CD4-positive, alpha-beta T cell treated with Interleukin-12 subunit alpha and Interleukin-12 subunit beta, for 1 hour (primary cell): ENCODE results near the gene TMIGD3.

ENCODE experiments used
- DNase-seq: peaks from one replicate; pipeline ENCODE4 v3.0.0-alpha.2; 2020

TMIGD3 gene

DNA sequence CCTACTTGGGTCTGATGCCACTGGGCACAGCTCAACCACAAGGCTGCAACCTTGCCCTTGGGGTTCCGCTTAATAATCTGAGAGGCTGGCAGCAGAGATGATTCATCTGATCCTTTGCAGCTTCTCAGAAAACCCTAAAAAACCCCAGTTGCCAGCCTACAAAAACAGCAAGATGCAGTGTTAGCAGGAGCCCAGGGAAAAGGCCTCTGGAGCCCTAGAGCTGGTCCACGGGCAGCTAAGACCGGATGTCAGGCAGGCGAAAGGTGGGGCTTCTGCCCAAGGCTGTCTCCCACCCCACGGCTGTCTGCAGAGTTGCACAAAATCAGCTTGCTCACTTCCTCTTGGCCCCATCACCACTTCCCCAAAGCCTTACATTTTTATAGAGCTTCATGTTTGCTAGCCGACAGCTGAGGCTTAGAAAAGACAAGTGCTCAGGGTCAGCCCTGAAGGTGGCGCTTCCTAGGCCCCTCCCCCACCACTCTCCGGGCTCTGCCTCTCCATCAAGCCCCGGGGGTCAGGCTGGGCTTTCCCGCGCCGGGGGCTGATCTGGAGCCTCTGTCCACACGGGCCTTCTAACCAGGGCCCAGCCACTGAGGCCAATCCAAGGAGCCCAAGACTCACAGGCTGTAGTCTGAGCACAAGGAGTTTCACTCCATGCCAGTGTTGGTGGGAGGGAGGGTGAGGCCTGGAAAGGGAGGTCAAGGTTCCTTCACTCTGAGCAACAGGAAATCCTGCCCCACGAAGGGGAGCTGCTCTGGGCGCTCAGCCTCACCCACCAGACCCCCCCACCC is 4.2 kb upstream of the TMIGD3 start:
- DNase-seq, result peak; percentile 66

DNA sequence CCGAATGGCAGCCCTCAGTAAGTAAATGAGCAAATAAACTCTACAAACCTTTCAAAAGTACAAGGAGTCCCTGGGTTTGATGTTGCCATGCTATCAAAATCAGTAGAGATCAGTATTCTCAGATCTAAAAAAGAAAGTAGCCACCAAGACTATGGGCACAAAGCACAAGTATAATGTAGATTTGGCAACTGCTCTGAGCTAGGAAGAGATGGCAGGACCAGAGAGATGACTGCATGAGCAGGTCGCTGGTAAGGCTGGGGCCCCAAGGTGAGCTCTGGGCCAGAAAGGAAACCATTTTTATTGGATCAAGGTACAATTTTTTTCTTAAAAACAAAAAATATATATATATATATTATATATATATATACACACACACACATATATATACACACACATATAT is 3.1 kb upstream of the TMIGD3 start:
- DNase-seq, result no peak

DNA sequence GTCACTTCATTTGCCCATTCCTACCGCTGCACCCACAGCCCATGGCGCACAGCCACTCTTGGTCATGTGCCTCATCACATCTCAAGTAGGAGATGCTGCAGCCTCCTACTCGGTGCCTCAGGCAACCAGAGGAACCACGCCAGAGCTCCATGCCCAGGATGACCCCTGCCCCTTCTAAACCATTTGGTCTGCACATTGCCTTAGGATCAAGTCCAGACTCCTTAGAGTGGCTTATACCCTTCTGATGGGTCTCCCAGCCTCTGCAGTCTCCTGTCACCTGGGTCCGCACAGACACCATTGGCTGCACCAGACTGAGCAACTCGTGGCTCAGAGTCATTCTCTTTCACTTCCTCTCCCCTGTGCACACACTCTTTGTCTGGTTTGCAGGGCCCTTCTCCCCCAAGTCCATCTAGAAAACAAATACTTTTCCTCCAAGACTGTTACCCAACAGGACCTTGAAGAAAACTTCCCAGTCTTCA is 2.2 kb upstream of the TMIGD3 start:
- no peak for DNase-seq

DNA sequence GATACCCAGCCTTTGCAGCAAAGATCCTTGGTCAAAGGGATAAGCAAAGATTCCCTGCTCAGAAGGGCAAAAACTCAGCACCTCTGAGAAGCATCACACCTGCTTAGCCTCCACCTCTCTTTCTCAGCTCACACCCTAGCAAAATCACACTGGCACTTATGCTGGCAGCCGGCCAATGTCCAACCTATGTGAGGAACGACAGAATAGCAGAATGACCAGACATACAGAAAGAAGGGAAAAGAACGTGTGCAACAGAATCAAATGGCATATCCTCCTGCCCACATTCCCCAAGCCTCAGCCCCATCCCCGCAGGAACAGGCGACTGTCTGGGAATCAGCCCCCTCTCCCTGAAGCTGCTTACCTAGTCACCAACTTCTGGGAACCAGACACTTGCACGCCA is 664 bp upstream of the TMIGD3 start:
- DNase-seq, result no peak

DNA sequence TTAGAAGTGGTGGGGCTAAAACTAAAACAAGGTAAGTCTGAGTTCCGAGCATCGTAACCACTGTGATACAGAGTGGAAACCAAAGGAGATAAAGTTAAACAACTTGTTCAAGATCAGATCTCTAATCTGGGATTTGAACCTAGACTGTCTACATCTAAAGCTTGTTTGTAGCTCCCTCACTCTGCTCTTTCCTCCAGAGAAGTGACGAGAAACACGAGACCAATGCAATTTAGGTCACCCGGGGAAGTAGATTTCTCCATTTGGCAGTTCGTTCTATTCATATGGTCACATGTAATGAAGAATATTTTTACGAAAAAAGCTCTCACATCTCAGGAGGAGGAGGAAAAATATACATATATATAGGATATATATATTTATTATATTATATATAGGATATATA is 1.8 kb downstream of the TMIGD3 start:
- DNase-seq, result no peak

DNA sequence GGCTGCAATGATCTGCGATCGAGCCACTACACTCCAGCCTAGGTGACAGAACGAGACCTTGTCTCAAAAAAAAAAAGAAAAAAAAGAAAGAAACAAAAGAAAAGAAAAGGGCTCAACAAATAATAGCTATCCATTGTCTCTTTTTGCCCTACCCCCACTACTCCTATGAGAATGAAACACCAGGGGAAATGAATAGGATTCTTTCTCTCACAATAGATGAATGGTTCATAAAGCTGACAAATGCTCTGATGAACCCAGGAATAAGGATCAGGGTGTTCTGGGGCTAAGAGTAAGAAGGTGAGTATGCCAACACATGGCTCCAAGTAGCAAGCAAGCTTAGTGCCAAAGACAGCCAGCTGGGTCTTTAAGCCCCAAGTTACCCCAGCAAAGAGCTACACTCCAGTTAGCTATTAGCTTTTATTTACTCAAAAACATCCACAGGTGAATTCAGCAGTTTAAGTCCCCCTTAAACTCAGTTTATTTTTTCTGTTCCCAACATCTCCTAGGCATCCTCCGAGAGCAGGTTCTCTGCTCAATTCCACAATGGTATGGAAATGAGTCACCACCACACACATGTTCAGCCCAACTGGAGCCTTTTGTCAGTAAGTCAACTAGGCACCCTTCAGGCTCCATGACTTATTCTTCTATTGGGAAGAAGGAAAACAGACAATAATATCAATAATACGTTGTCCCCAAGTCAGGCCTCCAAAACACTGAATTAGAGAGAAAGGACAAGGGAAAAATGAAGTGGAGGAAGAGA is 4.2 kb downstream of the TMIGD3 start:
- no peak for DNase-seq

DNA sequence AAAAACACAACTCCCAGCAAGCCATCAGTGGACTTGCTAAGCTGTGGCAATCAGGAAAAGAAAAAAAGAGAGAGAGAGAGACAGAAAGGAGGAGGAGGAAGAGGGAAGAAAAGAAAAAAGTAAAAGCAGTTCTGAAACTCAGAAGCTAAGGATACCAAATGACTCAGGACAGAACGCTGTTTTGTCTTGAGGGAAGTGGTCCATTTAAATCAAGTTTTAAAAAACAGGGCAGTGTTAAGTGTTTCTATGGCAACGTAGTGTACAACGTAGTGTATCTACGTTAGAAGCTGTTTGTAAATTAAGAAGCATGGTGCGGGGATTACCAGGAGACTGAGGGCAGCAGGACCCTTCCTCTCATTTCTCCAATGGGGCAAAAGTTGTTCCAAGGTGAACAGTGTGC is 5.8 kb downstream of the TMIGD3 start:
- no peak for DNase-seq

DNA sequence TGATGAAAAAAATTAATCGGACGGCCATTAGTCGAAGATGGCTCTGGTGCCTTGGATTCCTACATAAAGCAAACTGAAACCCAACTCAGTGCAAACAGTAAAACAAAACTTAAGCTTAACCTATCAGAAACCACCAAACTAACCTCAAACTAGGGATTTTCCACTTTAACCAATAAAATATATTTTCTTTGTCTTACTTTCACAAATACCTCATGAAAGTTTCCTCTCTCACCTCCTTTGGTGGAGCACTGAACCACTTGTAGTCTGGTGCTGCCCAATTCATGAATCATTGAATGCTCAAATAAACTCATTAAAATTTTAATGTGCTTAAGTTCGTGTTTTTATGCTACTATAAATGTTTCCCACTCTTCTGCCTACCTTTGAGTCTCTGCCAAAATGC is 7.0 kb downstream of the TMIGD3 start:
- DNase-seq, result no peak

DNA sequence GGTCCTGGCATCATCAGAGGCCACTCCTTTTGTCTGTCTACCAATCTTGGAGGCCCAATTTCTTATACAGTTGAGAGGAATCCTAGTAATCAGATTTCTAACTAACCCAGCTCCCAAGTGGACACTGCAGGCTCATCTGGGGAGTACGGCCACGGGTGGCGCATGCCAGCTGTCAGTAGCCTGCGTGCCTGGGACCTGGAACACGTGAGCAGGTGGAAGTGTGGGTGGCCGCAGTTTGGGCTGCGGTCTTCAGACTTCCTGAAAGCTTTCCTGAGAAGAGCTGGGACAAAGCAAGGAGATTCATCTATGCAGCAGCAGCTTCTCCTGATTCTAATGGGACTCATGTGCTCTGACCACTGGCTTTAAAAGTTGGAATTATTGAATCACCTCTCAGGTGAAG is 12.4 kb downstream of the TMIGD3 start:
- no peak for DNase-seq

DNA sequence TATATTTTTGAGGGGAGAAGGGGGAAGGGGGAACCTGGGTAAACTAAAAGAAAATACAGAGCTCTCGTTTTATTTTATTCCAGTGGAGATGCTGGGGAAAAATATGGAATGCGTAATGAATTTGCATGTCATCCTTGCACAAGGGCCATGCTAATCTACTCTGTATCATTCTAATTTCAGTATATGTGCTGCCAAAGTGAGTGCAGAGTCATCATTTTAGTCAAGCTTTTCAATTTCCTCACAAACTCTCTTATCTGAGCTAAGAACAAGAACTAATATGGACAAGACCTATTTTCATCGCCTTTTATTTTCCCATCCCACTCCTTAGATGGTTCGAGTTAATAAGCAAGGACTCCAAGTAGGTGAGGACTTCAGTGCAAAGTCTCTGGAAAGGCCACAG is 13.2 kb downstream of the TMIGD3 start:
- no peak for DNase-seq

DNA sequence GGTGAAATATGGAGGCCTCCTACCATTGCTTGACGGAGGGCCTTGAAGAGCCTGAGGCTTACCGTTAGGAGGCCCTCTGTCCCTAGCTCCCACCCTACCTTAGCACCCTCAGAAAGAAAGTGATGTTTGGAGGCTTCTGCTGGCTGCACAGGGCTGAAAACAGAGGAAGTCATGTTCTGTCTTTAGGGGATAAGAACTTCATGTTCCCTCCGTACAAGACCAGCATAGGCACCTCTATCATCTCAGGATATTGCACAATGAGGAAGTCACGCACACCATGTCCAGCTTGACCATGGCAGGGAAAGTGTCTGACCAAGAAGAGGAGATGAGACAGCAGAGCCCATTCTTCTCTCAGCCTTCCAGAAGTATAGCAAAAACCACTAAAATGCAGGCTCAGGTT is 13.8 kb downstream of the TMIGD3 start:
- no peak for DNase-seq

DNA sequence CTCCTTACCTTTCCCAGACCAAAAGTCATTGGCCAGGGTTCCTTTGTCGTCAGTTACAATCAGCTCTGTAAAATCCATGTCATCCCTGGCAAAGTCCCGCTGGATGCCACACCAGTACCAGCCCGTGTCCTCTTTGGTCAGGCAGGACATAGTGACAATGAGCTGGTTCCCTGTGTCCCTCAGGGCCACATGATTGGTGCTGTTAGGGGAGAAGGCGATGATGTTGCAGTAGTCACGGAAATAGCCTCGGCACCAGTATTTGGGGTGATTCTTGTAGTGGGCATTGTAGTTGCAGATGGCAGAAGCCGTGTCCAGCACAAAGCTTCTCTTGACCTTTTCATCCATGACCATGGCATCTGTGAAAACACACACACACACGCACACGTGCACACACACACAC is 14.8 kb downstream of the TMIGD3 start:
- no peak for DNase-seq

DNA sequence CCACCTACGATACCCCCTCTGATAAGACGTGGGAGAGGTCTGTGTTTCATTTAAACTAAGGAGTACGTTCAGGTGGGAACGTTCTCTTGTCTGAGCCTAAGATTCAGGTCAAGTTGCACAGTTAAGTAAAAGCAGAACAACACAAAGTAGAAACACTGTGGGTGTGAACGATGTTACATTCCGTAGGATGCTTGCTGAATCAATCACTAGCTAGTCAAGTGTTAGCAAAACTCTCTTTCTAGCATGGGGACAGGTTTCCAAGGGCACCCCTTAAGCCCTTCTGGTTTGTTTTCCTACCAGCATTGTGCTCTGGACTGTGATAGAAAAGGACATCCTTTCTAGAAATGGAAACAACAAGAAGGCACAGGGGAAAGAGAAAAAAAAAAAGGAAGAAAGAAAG is 16.3 kb downstream of the TMIGD3 start:
- DNase-seq, result no peak

DNA sequence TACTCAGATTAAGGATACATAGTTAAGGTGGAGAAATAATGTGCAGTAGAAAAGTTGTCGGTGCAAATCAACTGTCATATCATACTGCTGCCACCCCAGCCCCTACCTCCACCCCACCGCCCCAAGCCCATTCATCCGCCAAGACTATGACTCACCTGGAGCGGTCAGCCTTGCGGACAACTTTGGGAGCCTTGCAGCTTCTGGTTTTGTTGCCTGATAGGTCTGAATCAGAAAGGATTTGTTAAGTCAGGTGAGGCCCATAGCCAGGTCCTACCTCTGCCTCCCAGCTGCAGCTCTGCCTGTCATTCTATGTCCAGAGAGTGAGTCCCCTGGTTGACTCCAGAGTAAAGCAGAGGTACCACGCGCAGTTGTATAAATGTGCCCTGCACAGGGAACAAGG is 17.0 kb downstream of the TMIGD3 start:
- DNase-seq, result no peak

DNA sequence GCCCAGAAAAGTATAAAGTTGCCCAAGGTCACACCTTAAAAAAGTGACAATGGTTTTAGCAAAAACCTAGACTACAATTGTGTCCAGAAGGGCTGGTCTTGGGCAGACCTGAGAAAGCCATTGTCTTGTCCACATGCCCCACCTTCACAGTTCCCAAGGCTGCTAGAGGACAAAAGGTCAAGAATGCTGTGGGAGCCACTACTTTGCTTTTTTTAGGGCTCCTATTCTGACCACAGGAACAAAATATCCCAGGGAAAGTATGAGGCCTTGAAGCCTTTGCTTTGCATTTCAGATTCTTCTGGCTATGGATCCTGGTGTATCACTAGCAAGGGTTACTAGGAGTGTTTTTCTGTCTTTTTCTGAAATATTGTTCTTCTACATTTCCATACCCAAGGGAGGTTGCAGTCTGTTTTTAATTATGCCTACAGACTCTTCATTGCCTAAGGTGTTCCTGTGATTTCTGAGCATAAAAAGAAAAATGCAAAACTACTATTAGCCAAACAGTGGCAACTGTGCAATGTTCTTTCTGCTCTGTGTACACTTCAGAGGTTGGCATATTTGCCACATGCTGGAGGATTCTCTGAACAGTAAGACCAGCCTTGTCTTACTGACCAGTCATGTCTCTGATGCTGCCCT is 18.9 kb downstream of the TMIGD3 start:
- no peak for DNase-seq

DNA sequence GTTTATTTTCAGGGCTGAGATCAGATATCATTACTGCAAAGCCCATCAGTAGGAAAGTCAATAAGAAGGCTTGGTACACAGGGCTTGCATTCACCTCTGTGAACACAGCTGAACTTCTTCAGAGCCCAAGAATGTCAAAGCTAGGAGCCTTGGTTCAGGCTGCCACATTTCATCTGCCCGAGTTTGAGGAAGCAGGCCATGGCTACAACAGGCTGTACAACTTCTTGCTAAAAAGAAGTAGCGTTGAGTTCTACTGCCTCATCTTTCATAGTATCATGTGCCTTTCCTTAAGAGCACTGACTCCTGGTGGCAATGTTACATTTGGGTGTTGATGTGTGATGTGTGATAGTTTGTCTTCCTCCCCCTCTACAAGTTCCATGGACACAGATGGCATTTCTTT is 19.6 kb downstream of the TMIGD3 start:
- no peak for DNase-seq

DNA sequence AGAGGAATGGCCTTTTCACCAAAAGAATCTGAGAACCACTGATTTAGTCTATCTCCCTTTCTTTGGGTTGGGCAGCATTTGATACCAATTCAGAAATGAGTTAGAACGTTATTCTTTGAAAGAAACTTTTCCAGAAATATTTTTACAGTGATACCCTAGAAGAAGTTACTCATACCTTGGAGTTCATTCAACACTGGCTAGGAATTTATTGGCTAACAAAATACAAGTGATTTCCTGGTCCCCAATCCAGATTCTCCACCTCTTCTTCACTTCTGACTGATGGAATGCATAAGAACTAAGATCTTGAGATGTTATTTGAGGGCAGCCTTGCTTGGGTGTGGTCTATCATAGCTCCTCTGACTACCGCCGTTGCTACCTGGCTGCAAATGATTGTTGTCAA is 20.3 kb downstream of the TMIGD3 start:
- no peak for DNase-seq

DNA sequence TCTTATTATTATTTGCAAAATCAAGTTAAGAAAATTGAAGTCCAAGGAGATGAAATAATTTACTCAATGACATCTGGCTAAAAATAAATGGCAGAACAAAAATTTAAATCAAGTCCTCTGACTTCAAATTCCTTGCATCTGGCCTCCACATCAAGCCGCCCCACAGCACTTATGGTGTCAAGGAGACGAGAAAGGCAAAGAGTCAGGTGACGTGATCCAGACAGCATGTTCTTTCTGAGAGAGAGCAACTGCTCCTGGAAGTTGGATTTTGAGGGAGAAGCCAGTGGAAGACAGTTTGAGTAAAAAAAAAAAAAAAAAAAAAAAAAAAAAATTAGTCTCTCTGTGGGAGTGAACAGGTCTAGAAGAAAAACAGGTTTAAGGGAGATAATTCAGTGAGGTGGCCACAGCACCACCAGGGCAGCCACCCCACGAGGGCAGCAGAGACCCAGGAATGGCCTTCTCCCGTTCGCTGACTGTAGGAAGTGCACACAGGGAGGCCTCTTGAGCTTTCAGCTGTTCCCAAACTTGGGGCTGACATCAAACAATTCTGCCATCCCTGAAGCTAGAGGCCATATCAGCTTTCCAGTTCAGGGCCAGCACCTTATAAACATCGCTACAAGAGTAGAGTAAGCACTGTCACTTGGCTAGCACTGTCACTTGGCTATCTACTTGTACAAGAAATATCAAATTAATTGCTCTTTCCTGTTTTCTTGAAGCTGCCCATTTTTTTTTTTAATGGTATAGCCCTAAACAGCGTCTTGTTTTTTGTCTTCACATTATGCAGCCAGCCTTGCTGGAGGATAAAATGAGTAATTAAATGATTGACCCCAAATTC is 21.8 kb downstream of the TMIGD3 start:
- DNase-seq, result peak; percentile 65

DNA sequence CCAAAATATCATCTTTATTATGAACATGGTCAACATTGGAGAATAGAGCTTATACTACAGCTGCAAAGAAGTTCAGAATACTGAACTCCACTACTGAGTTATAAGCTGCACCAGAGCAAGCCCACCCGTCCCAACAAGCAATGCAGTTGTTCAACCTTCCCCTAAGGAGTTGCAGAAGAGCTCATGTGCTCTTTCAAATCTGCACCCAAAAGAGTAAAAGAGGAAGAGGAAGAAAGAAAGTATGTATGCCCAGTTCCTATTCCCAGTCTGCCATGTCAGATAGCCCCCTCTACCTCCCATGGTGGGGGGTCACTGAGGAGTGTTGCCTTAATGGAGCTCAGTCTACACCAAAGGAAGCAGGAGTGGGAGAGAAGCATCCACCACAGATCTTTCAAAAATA is 22.8 kb downstream of the TMIGD3 start:
- DNase-seq, result no peak

DNA sequence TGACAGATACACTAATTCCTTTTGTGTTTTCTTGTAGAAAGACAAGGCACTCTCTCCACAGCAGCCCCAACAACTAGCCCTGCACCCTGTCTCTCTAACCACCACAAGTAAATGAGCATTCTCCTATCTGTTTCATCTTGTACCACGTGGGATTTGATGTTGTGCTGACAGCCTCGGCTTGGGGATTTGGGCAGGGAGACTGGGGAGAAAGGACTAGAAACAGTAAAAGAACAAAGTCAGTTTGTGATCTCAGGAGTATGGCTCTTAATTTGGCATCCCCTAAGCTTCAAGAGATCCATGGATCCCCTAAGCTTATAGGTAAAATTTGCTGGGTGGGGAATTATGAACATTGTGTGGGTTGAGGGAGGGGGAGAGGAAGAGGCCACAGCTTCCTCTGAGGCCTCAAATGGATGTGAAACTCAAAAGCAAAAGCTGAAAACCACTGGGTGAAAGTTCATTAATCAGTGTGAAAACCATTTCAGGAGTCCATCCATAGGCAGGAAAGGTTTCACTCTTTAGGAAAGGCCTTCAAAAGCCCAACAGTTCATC is 26.6 kb downstream of the TMIGD3 start:
- peak; percentile 61 for DNase-seq

DNA sequence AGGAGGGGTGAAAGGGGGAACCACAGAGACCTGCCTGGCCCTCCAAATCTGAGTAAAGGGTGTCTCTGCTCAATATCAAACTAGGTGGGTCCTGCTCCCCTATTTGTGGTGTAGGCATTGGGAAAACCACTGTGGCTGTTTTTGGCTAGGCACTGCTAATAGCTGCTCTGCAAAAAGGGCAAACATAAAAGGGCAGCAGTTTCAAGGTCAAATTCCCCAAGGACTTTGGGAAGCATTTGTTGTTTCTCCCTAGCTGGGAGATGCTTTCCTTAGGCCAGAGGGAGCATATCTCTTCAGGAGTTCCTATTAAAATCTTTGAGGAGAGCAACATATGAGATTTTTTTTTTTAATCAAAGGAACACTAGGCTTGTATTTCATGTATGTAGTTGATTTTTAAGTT is 27.2 kb downstream of the TMIGD3 start:
- no peak for DNase-seq

DNA sequence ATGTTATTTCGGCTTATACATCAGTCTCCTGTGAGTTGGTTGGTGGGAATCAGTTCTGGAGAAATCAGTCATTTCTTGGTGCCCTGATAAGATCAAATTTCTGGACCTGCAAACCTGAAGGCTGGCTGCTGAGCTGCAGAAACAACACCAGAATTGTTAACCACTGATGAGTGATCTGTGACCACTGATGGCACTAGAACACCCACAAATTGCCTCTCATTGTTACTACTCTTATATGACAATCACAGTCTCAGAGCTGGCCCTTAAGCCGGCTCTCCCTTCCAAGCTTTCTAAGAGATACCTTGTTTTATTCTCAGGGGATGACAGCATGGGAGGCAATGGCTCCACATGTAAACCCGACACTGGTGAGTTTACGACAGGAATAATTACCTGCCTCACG is 27.7 kb downstream of the TMIGD3 start:
- DNase-seq, result peak; percentile 36

DNA sequence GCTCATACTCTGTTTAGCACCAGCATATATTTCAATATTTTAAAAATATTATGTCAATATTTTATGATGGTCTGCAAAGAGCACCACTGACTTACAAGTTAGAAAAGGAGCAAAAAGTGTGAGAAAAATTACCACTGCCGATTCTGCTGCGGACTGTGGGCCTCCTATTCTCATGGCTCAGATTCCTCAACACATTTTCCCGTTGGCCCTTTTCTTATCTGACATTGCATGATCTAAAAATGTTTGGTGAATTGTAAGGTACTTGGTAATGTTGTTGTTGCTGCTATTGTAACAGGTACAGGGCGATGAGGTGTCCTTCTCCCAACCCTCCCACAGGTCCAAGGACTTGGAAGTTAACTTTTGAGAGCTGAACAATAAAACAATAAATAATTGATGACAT is 28.9 kb downstream of the TMIGD3 start:
- DNase-seq, result no peak
